GM20000 (cell line): ENCODE data around the gene RGP1.

Experiments used
- DNase-seq: peaks from one replicate; pipeline ENCODE4 v3.0.0; 2012; ENCODE audit warnings: low spot score
- TF ChIP-seq, protein P1 (sequence below): IDR thresholded peaks from 2 replicates; pipeline ENCODE4 v1.5.1; 2012; ENCODE audit warnings: mild to moderate bottlenecking, control low read depth; ENCODE audit errors: extremely low read depth, missing control alignments

The RGP1 gene, protein sequence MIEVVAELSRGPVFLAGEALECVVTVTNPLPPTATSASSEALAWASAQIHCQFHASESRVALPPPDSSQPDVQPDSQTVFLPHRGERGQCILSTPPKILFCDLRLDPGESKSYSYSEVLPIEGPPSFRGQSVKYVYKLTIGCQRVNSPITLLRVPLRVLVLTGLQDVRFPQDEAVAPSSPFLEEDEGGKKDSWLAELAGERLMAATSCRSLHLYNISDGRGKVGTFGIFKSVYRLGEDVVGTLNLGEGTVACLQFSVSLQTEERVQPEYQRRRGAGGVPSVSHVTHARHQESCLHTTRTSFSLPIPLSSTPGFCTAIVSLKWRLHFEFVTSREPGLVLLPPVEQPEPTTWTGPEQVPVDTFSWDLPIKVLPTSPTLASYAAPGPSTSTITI

DNA sequence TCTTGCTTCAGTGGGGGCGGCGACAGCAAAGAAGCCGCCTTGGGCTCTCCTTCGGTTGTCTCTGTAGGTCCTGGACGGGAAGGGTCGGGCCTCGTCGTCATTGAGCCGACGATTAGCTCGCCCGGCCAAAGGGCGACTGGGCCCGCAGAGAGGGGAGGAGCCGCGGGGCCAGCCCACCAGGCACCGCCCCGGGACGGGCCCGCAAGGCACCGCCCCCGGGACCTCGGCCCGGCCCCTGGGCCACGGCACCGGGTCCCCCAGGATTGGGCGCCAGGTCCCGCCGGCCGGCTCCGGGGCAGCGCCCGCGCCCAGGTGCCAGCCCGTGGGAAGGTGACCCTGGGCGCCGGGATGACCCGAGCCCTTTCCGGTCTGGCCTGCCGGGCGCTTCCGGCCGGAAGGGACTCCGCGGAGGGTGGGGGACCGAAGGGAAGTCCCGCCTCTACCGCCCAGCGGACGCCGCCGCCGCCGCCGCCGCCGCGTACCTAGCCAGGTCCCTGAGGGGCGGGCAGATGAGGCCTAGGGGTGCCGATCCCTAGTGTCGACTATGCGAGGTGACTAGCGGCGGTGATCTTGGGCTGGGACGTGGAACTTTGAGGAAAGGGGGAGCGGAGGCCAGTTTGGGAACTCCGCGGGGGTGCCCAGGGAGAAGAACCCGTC is at the start of gene RGP1, which contains the start of gene GBA2:
TSS of gene RGP1 (plus strand) at position 430 of the 657 bp plus-strand sequence. CDS start 469 bp downstream, outside the sequence.
TSS of gene GBA2 (minus strand) at position 371 of the 657 bp plus-strand sequence. CDS start 524 bp downstream, outside the sequence.
- TF ChIP-seq, protein P1, sequence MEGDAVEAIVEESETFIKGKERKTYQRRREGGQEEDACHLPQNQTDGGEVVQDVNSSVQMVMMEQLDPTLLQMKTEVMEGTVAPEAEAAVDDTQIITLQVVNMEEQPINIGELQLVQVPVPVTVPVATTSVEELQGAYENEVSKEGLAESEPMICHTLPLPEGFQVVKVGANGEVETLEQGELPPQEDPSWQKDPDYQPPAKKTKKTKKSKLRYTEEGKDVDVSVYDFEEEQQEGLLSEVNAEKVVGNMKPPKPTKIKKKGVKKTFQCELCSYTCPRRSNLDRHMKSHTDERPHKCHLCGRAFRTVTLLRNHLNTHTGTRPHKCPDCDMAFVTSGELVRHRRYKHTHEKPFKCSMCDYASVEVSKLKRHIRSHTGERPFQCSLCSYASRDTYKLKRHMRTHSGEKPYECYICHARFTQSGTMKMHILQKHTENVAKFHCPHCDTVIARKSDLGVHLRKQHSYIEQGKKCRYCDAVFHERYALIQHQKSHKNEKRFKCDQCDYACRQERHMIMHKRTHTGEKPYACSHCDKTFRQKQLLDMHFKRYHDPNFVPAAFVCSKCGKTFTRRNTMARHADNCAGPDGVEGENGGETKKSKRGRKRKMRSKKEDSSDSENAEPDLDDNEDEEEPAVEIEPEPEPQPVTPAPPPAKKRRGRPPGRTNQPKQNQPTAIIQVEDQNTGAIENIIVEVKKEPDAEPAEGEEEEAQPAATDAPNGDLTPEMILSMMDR = no peak

DNA sequence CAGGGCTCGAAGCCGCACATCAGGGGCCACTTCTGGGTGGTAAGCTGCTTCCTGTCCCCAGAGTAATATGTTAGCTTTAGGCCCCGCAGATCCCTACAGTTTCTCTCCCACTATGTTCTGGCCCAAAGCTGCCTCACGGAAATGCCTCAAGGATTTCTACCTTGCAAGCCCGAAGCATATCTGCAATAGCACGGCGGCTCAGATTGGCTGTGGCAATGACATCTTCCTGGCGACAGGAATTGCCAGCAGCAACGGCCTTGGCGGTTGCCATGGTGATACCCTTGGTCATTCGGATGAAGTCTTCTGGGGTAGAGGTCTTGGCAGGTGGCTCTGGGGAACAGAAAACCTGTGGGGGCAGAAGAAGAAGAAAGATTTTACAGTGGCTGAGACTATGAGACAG is 49.1 kb upstream of the RGP1 start:
- no peak for DNase-seq
- TF ChIP-seq, protein P1 = no peak

More for the DNA sequence above, at the start of gene RGP1, which contains the start of gene GBA2:
- peak; percentile 91 for DNase-seq

DNA sequence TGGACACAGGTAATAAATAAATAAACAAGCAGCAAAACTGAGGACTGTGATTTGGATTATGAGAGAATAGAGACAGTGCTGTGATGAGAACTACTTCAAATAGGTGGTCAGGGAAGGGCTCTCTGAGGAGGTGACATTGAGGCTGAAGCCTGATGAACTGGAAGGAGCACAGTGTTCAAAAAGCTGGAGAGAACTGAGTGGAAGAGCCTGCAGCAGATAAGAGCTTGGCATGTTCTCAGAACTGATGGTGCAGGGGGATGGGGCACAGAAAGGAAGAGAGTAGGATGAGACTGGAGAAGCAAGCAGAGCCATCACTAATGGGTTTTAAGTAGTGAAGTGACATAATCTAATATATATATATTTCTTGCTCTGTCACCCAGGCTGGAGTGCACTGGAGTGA is 48.1 kb upstream of the RGP1 start:
- no peak for DNase-seq
- TF ChIP-seq, protein P1 = no peak

DNA sequence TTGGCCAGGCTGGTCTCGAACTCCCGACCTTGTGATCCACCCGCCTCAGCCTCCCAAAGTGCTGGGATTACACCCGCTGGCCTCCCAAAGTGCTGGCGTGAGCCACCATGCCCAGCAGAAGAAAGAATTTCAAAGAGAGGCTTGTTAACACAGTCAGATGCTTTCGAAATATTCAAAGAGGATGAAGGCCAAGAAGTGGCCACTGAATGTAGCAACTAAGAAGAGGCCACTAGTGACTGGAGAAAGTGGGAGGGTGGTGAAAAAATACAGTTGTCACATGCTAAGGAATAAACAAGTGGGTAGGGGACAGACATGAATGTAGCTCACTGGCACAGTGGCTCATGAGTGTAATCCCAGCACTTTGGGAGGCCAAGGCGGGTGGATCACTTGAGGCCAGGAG is 46.4 kb upstream of the RGP1 start:
- TF ChIP-seq, protein P1 = no peak
- no peak for DNase-seq

- DNase-seq = no peak
- TF ChIP-seq, protein P1 = no peak
Measured at GRCh38 chr9:35703906-35704672, 45.0 kb upstream of the RGP1 start.

- DNase-seq = no peak
- TF ChIP-seq, protein P1 = no peak
Measured at GRCh38 chr9:35705372-35705771, 43.7 kb upstream of the RGP1 start.
